ENCODE results near the gene CUL9. TPM values are rescaled to one million over a fixed set of nuclear protein-coding genes. Genes with fewer than 3 reads are reported as not detected.
"Not testable (repeated sequence)": the region's sequence is repeated elsewhere in the genome, so short reads cannot be mapped to it uniquely, and the experiment has no call there.

Gene CUL9
- total RNA-seq, result 10 to 100 TPM; 41.5 to 85.8 TPM

GRCh38 chr6:43181942-43182860 is at the start of gene CUL9:
Gene CUL9 (plus strand): TSS chr6:43182196. CDS start chr6:43184311, 2,115 bp downstream.
- peaks cover 30 to 41% of the 10 kb centered on the region in 2 donors for H3K4me1 Mint-ChIP-seq (ENCODE audit: low read depth in 2 of 2)
- no peaks in the 10 kb centered on the region for H3K27me3 Mint-ChIP-seq
- peaks cover 7% of the 10 kb centered on the region for H3K36me3 Mint-ChIP-seq
- peak; percentile 98 to 99 for ATAC-seq
- DNase-seq (ENCODE audit: low spot score), result peak; percentile 88
- H3K9me3 Mint-ChIP-seq, result no peaks in the 10 kb centered on the region
- H3K4me3 Mint-ChIP-seq, result peak within 1 kb of the TSS; percentile 99
- H3K27ac Mint-ChIP-seq, result peak within 1 kb of the TSS; percentile 85 to 89

DNA sequence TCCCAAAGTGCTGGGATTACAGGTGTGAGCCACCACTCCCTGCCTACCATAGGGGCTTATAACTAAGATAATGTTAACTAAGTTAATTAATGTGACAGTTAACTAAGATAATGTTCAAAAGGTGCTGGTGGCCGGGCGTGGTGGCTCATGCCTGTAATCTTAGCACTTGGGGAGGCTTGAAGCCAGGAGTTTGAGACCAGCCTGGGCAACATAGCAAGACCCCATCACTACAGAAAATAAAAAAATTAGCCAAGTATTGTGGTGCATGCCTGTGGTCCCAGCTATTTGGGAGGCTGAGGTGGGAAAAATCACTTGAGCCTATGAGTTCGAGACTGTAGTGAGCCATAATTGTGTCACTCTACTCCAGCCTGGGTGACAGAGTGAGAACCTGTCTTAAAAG is 43.7 kb upstream of the CUL9 start:
- H3K27ac Mint-ChIP-seq, result no peak overlapping the region
- no peaks in the 10 kb centered on the region for H3K27me3 Mint-ChIP-seq
- DNase-seq (ENCODE audit: low spot score) (peak; percentile 37), ATAC-seq (no peak)
- H3K9me3 Mint-ChIP-seq, result no peaks in the 10 kb centered on the region
- H3K36me3 Mint-ChIP-seq, result no peaks in the 10 kb centered on the region
- H3K4me3 Mint-ChIP-seq, result no peak overlapping the region
- peaks cover 0 to 6% of the 10 kb centered on the region in 2 donors for H3K4me1 Mint-ChIP-seq (ENCODE audit: low read depth in 2 of 2)

DNA sequence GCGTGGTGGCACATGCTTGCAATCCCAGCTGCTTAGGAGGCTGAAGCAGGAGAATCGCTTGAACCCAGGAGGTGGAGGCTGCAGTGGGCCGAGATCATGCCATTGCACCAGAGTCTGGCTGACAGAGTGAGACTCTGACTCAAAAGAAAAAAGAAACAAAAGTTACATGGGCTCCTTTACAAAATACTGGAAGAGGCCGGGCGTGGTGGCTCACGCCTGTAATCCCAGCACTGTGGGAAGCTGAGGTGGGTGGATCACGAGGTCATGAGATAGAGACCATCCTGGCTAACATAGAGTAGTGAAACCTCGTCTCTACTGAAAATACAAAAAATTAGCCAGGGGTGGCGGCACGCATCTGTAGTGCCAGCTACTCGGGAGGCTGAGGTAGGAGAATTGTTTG is 42.0 kb upstream of the CUL9 start:
- H3K4me3 Mint-ChIP-seq; H3K27ac Mint-ChIP-seq; H3K4me1 Mint-ChIP-seq (ENCODE audit: low read depth in 2 of 2); H3K9me3 Mint-ChIP-seq; ATAC-seq; H3K27me3 Mint-ChIP-seq; H3K36me3 Mint-ChIP-seq: not testable (repeated sequence)
- DNase-seq (ENCODE audit: low spot score), result peak; percentile 39

DNA sequence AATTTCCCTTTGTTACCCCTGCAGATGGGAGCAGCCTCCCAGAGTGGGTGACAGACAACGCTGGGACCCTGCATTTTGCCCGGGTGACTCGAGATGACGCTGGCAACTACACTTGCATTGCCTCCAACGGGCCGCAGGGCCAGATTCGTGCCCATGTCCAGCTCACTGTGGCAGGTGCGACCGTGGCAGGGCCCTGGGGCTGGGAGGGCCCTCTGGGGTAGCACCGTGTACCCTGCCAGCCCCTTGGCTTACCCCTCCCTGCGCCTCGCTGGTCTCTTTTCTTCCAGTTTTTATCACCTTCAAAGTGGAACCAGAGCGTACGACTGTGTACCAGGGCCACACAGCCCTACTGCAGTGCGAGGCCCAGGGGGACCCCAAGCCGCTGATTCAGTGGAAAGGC is 40.4 kb upstream of the CUL9 start:
- DNase-seq (ENCODE audit: low spot score) (no peak), ATAC-seq (no peak)
- Mint-ChIP-seq H3K4me1 (ENCODE audit: low read depth in 2 of 2) (peaks cover 5 to 10% of the 10 kb centered on the region in 2 donors), H3K9me3 (no peaks in the 10 kb centered on the region), H3K27ac (no peak overlapping the region), H3K4me3 (no peak overlapping the region), H3K27me3 (no peaks in the 10 kb centered on the region), H3K36me3 (no peaks in the 10 kb centered on the region)

DNA sequence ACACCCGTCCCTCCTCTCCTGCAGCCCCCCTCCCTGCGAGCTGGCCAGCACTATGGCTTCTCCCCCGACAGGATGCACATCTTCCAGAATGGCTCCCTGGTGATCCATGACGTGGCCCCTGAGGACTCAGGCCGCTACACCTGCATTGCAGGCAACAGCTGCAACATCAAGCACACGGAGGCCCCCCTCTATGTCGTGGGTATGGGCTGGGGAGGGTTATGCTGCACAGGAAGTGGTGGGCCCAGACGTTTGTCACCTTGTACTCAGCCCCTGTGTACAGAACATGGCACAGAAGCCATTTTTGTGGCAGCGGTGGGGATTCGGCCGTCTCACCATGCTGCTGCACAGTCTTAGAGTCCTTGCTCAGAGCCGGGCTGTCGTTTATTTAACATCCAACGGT is 39.9 kb upstream of the CUL9 start:
- ATAC-seq (peak in 1 of 2 donors; percentile 34), DNase-seq (ENCODE audit: low spot score) (no peak)
- H3K36me3 Mint-ChIP-seq, result no peaks in the 10 kb centered on the region
- H3K9me3 Mint-ChIP-seq, result no peaks in the 10 kb centered on the region
- no peak overlapping the region for H3K4me3 Mint-ChIP-seq
- H3K27ac Mint-ChIP-seq, result no peak overlapping the region
- H3K27me3 Mint-ChIP-seq, result no peaks in the 10 kb centered on the region
- peaks cover 5 to 10% of the 10 kb centered on the region in 2 donors for H3K4me1 Mint-ChIP-seq (ENCODE audit: low read depth in 2 of 2)

DNA sequence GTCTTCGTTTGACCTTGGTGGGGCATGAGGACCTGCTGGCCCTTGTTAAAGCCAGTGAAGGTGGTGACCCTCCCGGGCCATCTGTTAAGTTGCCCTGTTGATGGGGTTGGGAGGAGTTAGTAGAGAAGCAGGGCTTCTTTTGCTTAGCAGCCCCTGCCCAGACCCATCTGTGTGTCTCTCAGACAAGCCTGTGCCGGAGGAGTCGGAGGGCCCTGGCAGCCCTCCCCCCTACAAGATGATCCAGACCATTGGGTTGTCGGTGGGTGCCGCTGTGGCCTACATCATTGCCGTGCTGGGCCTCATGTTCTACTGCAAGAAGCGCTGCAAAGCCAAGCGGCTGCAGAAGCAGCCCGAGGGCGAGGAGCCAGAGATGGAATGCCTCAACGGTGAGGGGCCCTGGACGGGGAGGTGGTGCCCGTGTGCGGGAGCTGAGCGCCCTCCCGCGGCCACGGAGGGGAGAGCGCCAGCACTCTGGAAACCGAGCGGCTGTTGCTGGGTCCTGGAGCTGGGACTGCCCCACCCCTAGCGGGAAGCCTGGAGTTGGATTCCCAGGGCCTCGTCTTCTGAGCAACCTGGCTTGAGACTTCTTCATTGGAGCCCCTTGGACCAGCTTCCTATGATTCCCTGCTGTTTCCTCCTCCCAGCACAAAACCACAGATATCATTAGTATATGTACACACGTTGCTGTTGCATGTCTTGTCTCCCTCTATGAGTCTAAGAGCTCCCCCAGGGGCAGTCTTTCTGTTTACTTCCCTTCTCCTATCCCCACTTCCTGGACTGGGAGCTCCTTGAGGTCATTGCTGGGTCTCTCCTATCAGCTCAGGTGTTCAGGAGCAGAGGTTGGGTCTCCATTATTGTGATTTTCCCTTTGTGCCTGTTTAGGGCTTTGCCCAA is 38.5 kb upstream of the CUL9 start:
- ATAC-seq, result peak; percentile 87 to 88
- peak overlapping the region; percentile 3 for H3K4me3 Mint-ChIP-seq
- peaks cover 5 to 12% of the 10 kb centered on the region in 2 donors for H3K4me1 Mint-ChIP-seq (ENCODE audit: low read depth in 2 of 2)
- DNase-seq (ENCODE audit: low spot score), result peak; percentile 69
- H3K27me3 Mint-ChIP-seq, result no peaks in the 10 kb centered on the region
- H3K36me3 Mint-ChIP-seq, result no peaks in the 10 kb centered on the region
- H3K27ac Mint-ChIP-seq, result no peak overlapping the region
- no peaks in the 10 kb centered on the region for H3K9me3 Mint-ChIP-seq

- H3K4me1 Mint-ChIP-seq (ENCODE audit: low read depth in 2 of 2), result peaks cover 5 to 12% of the 10 kb centered on the region in 2 donors
- ATAC-seq (no peak), DNase-seq (ENCODE audit: low spot score) (no peak)
- no peaks in the 10 kb centered on the region for H3K36me3 Mint-ChIP-seq
- no peak overlapping the region for H3K27ac Mint-ChIP-seq
- H3K4me3 Mint-ChIP-seq, result no peak overlapping the region
- H3K9me3 Mint-ChIP-seq, result no peaks in the 10 kb centered on the region
- no peaks in the 10 kb centered on the region for H3K27me3 Mint-ChIP-seq
Observed at GRCh38 chr6:43144879-43145278, 37.1 kb upstream of the CUL9 start.

DNA sequence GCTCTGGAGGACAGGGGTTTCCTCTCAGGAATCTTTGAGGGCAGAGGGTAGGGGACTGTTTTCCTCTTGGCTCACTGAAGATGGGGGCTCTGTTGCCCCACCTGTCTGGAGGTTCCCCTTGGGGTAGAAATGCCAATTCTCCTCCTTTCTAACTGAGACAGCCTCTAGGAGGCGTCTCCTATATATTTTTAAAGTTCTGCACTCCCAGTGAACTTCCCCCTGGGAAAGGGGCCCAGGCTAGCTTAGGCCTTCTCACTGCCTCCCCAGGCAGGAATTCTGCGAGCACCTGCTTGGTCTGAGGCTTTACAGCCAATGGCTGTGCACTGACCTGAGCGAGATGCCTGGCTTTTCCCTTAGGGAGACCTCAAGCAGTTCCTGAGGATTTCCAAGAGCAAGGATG is 35.7 kb upstream of the CUL9 start:
- Mint-ChIP-seq H3K27me3 (no peaks in the 10 kb centered on the region), H3K9me3 (no peaks in the 10 kb centered on the region), H3K4me1 (ENCODE audit: low read depth in 2 of 2) (peaks cover 5 to 12% of the 10 kb centered on the region in 2 donors), H3K4me3 (no peak overlapping the region), H3K27ac (no peak overlapping the region), H3K36me3 (no peaks in the 10 kb centered on the region)
- ATAC-seq, result no peak
- no peak for DNase-seq (ENCODE audit: low spot score)

GRCh38 chr6:43146709-43147688 is 35.0 kb upstream of the CUL9 start:
- Mint-ChIP-seq H3K36me3 (no peaks in the 10 kb centered on the region), H3K4me1 (ENCODE audit: low read depth in 2 of 2) (peaks cover 5 to 12% of the 10 kb centered on the region in 2 donors), H3K27ac (no peak overlapping the region), H3K27me3 (no peaks in the 10 kb centered on the region), H3K4me3 (no peak overlapping the region), H3K9me3 (no peaks in the 10 kb centered on the region)
- DNase-seq (ENCODE audit: low spot score) (no peak), ATAC-seq (no peak)

DNA sequence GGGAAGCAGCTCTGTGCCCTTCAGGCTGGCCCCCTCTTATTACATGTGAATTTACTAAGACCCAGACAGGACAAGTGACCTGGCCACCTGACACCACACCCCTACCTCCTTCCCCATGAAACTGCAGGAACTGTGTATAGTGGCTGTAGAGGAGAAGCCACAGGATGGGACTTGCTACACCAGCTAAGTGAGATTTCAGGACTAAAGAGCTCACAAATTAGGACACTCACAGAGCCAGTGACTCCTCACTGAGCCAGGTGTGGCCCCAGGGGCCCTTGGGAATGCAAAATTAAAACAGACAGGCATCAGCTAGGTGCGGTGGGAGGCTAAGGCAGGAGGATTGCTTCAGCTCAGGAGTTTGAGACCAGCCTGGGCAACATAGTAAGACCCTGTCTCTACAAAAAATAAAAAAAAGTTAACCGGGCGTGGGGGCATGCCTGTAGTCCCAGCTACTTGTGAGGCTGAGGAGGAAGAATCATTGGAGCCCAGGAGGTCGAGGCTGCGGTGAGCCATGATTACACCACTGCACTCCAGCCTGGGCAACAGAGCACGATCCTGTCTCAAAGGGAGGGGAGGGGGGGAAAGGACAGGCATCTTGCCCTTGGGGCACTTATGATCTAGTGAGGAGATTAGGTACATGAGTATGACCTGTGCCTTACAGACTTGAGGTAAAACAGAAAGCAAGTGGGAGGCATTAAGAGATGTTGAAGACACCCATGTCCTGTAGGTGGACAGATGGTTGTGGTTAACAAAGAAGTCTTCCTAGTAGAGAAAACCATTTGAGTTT is 34.1 kb upstream of the CUL9 start:
- no peaks in the 10 kb centered on the region for H3K9me3 Mint-ChIP-seq
- peaks cover 5 to 8% of the 10 kb centered on the region in 2 donors for H3K4me1 Mint-ChIP-seq (ENCODE audit: low read depth in 2 of 2)
- H3K27me3 Mint-ChIP-seq, result no peaks in the 10 kb centered on the region
- no peak overlapping the region for H3K27ac Mint-ChIP-seq
- DNase-seq (ENCODE audit: low spot score) (no peak), ATAC-seq (no peak)
- H3K36me3 Mint-ChIP-seq, result no peaks in the 10 kb centered on the region
- H3K4me3 Mint-ChIP-seq, result no peak overlapping the region

GRCh38 chr6:43149265-43149664 is 32.7 kb upstream of the CUL9 start:
- no peaks in the 10 kb centered on the region for H3K27me3 Mint-ChIP-seq
- H3K4me3 Mint-ChIP-seq, result no peak overlapping the region
- H3K4me1 Mint-ChIP-seq (ENCODE audit: low read depth in 2 of 2), result peaks cover 0 to 3% of the 10 kb centered on the region in 2 donors
- no peaks in the 10 kb centered on the region for H3K9me3 Mint-ChIP-seq
- H3K36me3 Mint-ChIP-seq, result no peaks in the 10 kb centered on the region
- no peak for DNase-seq (ENCODE audit: low spot score)
- no peak overlapping the region for H3K27ac Mint-ChIP-seq
- no peak for ATAC-seq

DNA sequence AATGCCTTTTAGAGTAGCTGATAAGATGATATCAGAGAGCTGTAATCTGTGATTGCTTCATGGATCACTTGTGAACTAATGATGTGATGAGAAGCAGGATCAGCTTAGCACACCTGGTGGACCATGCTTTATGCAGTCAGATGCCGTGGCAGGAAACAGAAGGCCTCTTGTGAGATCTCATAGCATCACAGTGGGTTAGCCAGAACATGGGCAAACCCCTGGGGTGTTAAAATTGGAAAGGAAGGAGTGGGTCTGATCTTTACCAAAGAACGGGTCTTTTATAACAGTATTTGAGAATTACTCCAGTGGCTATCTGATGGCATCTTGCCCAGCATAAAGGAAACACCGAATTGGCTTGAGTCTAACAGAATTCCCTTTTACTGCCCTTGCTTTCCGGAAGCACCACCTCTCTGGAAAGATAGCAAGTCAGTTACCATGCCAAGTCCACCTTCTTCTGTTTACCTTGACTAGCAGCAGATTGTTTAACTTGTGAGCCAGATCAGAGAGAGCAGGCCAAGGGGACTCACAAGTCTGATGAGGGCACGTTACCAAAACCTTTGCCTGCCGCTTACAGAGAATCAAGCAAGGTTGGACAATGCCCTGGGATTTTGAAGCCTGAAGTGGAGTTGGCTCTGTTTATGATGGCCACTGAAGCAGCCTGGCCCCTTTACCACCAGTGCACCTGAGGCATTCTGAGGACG is 31.8 kb upstream of the CUL9 start:
- Mint-ChIP-seq H3K4me3 (no peak overlapping the region), H3K27ac (no peak overlapping the region), H3K9me3 (no peaks in the 10 kb centered on the region), H3K27me3 (no peaks in the 10 kb centered on the region), H3K4me1 (ENCODE audit: low read depth in 2 of 2) (peaks cover 0 to 3% of the 10 kb centered on the region in 2 donors), H3K36me3 (no peaks in the 10 kb centered on the region)
- ATAC-seq (no peak), DNase-seq (ENCODE audit: low spot score) (no peak)
